GM13977 (cell line): ENCODE measurements around the gene EHF.

Experiments
- DNase-seq: peaks from one replicate; pipeline ENCODE4 v3.0.0; 2012; ENCODE audit warnings: low spot score
- in situ Hi-C: fragments of 300-500 bp; cut with MboI; formaldehyde crosslinking; loops from one replicate; pipeline ENCODE4 v1.12.0; 2022; ENCODE audit warnings: low sequenced_read_pairs, low pct_unique_long_range_greater_than_20kb, mixed read lengths, inconsistent platforms; ENCODE audit not compliant: unreplicated experiment
- TF ChIP-seq, protein P1 (sequence below): IDR thresholded peaks from 2 replicates; pipeline ENCODE4 v1.5.1; 2012; ENCODE audit warnings: mild to moderate bottlenecking, control low read depth; ENCODE audit not compliant: insufficient read depth; ENCODE audit errors: extremely low read depth, missing control alignments

Gene EHF

DNA sequence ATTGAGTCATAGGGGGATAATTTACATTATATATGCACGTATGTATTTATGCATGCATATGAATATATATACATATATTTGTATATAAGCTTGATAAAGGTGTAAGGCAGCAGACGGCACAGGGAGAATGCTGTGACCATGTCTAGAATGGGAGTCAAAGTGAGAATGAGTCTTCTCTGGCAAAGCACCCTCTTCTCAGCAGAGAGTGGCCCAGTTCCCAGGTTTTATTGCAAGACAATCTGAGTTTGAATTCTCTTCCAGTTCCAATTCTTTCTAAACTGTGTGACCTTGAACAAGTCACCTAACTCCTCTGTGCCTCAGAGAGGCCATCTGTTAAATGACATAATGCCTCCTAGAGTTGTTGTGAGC, 13.8 kb downstream of the EHF start:
- in situ Hi-C loops = no loop called here
- TF ChIP-seq, protein P1, sequence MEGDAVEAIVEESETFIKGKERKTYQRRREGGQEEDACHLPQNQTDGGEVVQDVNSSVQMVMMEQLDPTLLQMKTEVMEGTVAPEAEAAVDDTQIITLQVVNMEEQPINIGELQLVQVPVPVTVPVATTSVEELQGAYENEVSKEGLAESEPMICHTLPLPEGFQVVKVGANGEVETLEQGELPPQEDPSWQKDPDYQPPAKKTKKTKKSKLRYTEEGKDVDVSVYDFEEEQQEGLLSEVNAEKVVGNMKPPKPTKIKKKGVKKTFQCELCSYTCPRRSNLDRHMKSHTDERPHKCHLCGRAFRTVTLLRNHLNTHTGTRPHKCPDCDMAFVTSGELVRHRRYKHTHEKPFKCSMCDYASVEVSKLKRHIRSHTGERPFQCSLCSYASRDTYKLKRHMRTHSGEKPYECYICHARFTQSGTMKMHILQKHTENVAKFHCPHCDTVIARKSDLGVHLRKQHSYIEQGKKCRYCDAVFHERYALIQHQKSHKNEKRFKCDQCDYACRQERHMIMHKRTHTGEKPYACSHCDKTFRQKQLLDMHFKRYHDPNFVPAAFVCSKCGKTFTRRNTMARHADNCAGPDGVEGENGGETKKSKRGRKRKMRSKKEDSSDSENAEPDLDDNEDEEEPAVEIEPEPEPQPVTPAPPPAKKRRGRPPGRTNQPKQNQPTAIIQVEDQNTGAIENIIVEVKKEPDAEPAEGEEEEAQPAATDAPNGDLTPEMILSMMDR = no peak
- DNase-seq = no peak

DNA sequence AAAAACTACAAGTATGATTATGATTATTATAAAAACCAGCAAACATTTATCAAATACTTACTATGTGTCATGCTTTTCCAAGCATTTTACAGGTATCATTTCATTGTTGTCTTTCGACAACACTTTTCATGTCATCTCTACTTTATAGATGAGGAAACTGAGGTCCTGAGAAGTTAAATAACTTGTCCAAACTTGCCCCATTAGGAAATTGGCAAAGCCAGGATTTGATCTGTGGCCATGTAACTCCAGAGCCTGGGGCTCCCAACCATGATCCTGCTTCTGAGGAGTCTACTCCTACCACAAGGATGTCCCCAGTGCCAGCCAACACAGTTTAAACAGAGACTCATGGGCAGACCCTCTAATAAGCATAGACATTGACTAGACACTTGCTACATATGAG, 15.2 kb downstream of the EHF start:
- no peak for DNase-seq
- in situ Hi-C loops = no loop called here
- TF ChIP-seq, protein P1 = no peak

DNA sequence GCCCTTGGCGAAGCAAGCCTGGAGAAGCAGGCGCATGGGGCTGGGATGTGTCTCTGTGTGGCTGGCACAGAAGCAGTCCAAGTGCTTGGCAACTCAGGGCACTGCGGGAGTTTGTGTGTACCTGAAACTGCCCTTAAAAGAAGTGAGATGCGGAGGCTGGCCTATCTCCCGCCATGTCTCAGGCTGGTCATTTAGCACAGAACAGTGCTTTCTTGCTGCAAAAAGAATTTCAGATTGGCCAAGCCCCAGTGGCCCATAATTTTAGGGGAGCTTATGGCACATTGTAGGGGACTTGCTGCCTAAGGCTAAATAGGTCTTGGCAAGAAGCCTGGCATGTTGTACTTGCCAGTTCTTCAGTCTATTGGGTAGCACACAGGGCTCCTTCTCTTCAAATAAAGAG, 16.4 kb downstream of the EHF start:
- TF ChIP-seq, protein P1 = no peak
- in situ Hi-C loops = no loop called here
- no peak for DNase-seq

DNA sequence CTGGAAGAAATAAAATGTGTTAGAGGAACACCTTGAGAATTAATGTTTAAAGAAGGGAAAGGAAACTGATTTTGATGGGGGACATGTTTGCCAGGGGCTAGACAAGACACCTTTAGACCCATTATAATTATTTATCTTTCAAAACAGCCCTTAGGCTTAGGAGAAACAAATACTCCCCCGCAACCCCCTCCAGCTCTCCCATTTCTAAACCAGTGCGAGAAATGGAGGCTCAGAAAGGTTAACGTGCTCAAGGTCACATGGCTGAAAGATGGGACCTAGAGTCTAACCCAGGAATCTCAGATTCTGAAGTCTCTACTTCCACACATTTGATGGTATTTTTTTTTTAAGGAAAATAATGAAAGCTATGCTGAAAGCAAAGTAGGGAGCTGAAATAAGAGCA, 18.0 kb downstream of the EHF start:
- in situ Hi-C loops = no loop called here
- DNase-seq = no peak
- TF ChIP-seq, protein P1 = no peak

DNA sequence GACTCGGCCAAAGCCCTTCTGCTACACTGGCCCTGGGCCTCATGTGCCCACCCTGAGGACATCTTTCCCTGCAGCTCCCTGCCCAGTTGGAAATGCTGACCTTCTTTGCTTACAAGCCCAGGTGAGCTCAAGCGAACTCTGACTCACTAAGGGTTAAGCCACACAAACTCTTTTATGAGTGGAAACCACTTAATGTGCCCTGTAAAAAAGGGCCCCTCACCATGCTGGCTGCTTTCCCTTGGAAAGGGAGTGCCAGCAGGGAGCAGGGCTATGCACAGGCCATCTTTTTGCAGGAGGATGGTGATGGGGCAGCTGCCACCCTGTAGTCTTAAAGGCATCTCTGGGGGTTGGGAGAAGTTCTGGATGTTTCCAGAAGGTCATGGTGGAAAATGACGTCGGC, 18.7 kb downstream of the EHF start:
- TF ChIP-seq, protein P1 = no peak
- in situ Hi-C loops = no loop called here

DNA sequence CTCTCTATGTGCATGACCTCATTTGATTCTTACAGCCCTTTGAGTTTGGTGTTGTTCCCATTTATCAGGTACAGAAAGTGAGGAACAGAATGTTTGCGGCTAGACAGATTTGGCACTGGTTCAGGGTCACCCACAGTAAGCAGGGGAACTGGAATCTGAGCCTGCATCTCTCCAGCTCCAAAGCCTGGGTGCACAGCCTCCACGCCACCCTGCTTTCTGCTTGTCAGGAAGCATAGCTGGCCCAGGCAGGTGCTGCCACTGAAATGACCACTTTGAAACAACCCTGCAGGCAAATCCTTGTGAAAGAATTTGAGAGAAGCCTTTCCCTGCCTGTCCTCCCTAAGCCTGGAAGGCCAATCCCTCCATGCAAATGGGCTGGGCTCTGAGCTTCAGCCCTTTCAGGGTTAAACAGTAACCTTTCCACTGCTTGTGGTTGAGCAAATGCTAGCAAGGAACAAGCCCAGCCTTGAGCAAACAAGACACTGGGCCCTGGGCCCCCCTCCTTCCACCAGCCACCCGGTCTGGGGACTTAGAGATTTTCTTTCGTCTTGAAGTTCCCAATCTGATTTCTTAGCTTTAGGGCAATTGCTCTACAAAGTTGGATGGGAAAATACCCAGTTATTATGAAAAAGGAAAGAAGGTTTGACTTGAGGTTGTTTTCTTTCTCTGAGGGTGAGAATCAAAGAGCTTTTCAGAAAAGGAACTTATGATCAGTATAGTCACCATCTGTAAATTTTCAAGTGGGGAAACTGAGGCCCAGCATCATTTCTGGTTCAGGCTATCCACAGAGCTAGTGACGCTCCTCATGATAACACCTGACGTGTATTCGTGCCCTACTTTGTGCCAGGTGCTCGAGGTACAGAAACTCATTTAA, 19.4 kb downstream of the EHF start:
- TF ChIP-seq, protein P1 = no peak
- in situ Hi-C loops = no loop called here
- no peak for DNase-seq

More for the DNA sequence above, 18.7 kb downstream of the EHF start:
- DNase-seq = no peak
